Endothelial cell of umbilical vein (primary cell): Measurements from ENCODE around the gene RBSN. TPM values are rescaled to one million over a fixed set of nuclear protein-coding genes. Genes with fewer than 3 reads are reported as not detected.

Experiments used
- BruUV-seq: library from RNA; stranded (reverse); fragments of 400-500 nt; replicated peaks from 2 replicates; lab custom pipeline; 2021; lab: Mats Ljungman, UMichigan
- CTCF ChIA-PET: fragments of 300-600, 350-600 bp; sonication (Branson Sonifier 250); formaldehyde crosslinking; loops from one replicate; lab custom pipeline; 2021; ENCODE audit warnings: antibody characterized with exemption, inconsistent platforms; lab: Charles Lee
- POLR2A ChIA-PET: fragments of 300-600, 350-600 bp; sonication (Branson Sonifier 250); formaldehyde crosslinking; loops from one replicate; lab custom pipeline; 2021; ENCODE audit warnings: antibody characterized with exemption, inconsistent platforms; lab: Charles Lee
- DNase-seq: peaks from one replicate; pipeline ENCODE4 v3.0.0-alpha.2; 2011; ENCODE audit warnings: low read depth, low spot score
- FAIRE-seq: peaks from 2 replicates; lab custom pipeline; 2011; peaks lifted over from hg19 to GRCh38; lab: Jason Lieb, UNC
- H2AFZ ChIP-seq: 2 replicates; pipeline ENCODE4 v1.6.0; 2012; ENCODE audit warnings: low read depth, low read length, control low read depth, inconsistent platforms
- H3K27ac ChIP-seq: 2 replicates; pipeline ENCODE4 v1.5.1; 2011; ENCODE audit warnings: low read depth, mild to moderate bottlenecking, control low read depth, low read length, moderate library complexity; ENCODE audit not compliant: insufficient read depth
- H3K27me3 ChIP-seq, 2 experiments: 2 replicates each; pipeline versions ENCODE4 v1.6.0 to v1.6.1; 2011; ENCODE audit warnings: low read length in 2 of 2, mixed read lengths in 1 of 2; ENCODE audit not compliant: control insufficient read depth in 2 of 2, insufficient read depth in 2 of 2
- H3K36me3 ChIP-seq, 2 experiments: 2 replicates in 1 of 2; 3 replicates in 1 of 2; pipeline ENCODE4 v1.5.1; 2011; ENCODE audit warnings: low read length in 2 of 2, mild to moderate bottlenecking in 1 of 2, moderate library complexity in 1 of 2; ENCODE audit not compliant: control insufficient read depth in 2 of 2, insufficient read depth in 2 of 2; ENCODE audit errors: extremely low read depth in 1 of 2
- H3K4me1 ChIP-seq: 3 replicates; pipeline ENCODE4 v1.5.1; 2011; ENCODE audit warnings: mild to moderate bottlenecking, low read length; ENCODE audit not compliant: control insufficient read depth, insufficient read depth; ENCODE audit errors: extremely low read depth
- H3K4me2 ChIP-seq: 2 replicates; pipeline ENCODE4 v1.6.1; 2011; ENCODE audit warnings: low read length, control low read depth, mixed read lengths; ENCODE audit not compliant: insufficient read depth
- H3K4me3 ChIP-seq, 3 experiments: fragments of 200-600 bp in 1 of 3; sonication (generic), shearing (Covaris generic) in 1 of 3; replicated peaks in 1 of 3; 2 replicates each; pipeline ENCODE4 v1.5.1; 2011 to 2016; ENCODE audit warnings: control low read depth in 3 of 3, low read length in 3 of 3, mild to moderate bottlenecking in 2 of 3, inconsistent platforms in 1 of 3, low read depth in 1 of 3, moderate library complexity in 1 of 3; ENCODE audit not compliant: insufficient read depth in 1 of 3
- H3K79me2 ChIP-seq: 2 replicates; pipeline ENCODE4 v1.6.0; 2012; ENCODE audit warnings: low read length, inconsistent platforms; ENCODE audit not compliant: control insufficient read depth, insufficient read depth
- H3K9ac ChIP-seq: replicated peaks from 2 replicates; pipeline ENCODE3; 2011; ENCODE audit warnings: low read length, control low read depth; ENCODE audit not compliant: insufficient read depth; ENCODE audit errors: extremely low read depth
- H3K9me1 ChIP-seq: replicated peaks from 3 replicates; pipeline ENCODE4 v1.6.0; 2011; ENCODE audit warnings: mild to moderate bottlenecking, low read length; ENCODE audit not compliant: control insufficient read depth, insufficient read depth; ENCODE audit errors: extremely low read depth
- H3K9me3 ChIP-seq: replicated peaks from 2 replicates; pipeline ENCODE4 v1.5.1; 2012; ENCODE audit warnings: low read length, inconsistent platforms; ENCODE audit not compliant: control insufficient read depth, insufficient read depth
- H4K20me1 ChIP-seq: replicated peaks from 2 replicates; pipeline ENCODE3; 2011; ENCODE audit warnings: mild to moderate bottlenecking, low read length; ENCODE audit not compliant: control insufficient read depth, insufficient read depth; ENCODE audit errors: extremely low read depth
- EZH2 ChIP-seq: IDR thresholded peaks from 2 replicates; pipeline ENCODE4 v1.6.1; 2012; ENCODE audit warnings: borderline replicate concordance, low read depth, mild to moderate bottlenecking, moderate library complexity, low read length, inconsistent platforms; ENCODE audit not compliant: severe bottlenecking
- FOS ChIP-seq: IDR thresholded peaks from 2 replicates; pipeline ENCODE4 v1.6.1; 2011; ENCODE audit warnings: mild to moderate bottlenecking, low read length, moderate library complexity, borderline replicate concordance; ENCODE audit not compliant: insufficient read depth
- GATA2 ChIP-seq: IDR thresholded peaks from 2 replicates; pipeline ENCODE4 v1.7.0; 2011; ENCODE audit warnings: low read depth, mild to moderate bottlenecking, moderate library complexity, mixed read lengths, low read length; ENCODE audit not compliant: insufficient read length, insufficient read depth
- JUN ChIP-seq: IDR thresholded peaks from 2 replicates; pipeline ENCODE4 v1.6.1; 2011; ENCODE audit warnings: borderline replicate concordance, low read depth; ENCODE audit not compliant: insufficient read length, insufficient read depth
- MAX ChIP-seq: IDR thresholded peaks from 2 replicates; pipeline ENCODE4 v1.6.1; 2011; ENCODE audit not compliant: insufficient read depth, insufficient read length
- MYC ChIP-seq: IDR thresholded peaks from one replicate; pipeline ENCODE4 v1.6.1; 2011; ENCODE audit warnings: mild to moderate bottlenecking, low read depth, low read length
- POLR2A ChIP-seq: IDR thresholded peaks from 2 replicates; pipeline ENCODE4 v1.6.1; 2012; ENCODE audit warnings: low read depth, mild to moderate bottlenecking, control low read depth, low read length
- dilution Hi-C: fragments of 300-500 bp; cut with MboI; formaldehyde crosslinking; loops from one replicate; pipeline ENCODE4 v1.15.0; 2019; ENCODE audit warnings: low sequenced_read_pairs; ENCODE audit not compliant: extremely low pct_ligation_motif_present
- intact Hi-C: fragments of 100-400 bp; cut with micrococcal nuclease; formaldehyde crosslinking; loops from one replicate; pipeline ENCODE4 v1.10.0; 2022
- polyA plus RNA-seq, 4 experiments: library from polyadenylated mRNA; depleted of rRNA in 3 of 4; stranded (reverse) in 3 of 4; unstranded in 1 of 4; fragments of >200 nt; gene quantifications; 2 replicates each; pipeline versions ENCODE4 v1.2.1 to v1.2.3, GENCODE V29; 2011 to 2012; ENCODE audit warnings: missing spikeins in 1 of 4
- total RNA-seq: library from RNA; stranded (reverse); gene quantifications from 2 replicates; pipeline ENCODE4 v1.2.3, GENCODE V29; 2021

Gene RBSN
- total and polyA plus RNA-seq, 2 donors (not counting 3 experiments of a cell fraction or from before 2014, with no cell fraction given) = 6.7 to 23.6 TPM

GRCh38 chr3:15102836-15103235, 3.9 kb upstream of the RBSN start:
- Histone ChIP-seq H2AFZ (no peak overlapping the region), H3K4me3 (no peak overlapping the region), H3K9me1 (no peaks in the 10 kb centered on the region), H3K79me2 (peaks cover 8% of the 10 kb centered on the region), H3K9me3 (no peaks in the 10 kb centered on the region), H3K27me3 (no peaks in the 10 kb centered on the region), H3K4me1 (peaks cover 9% of the 10 kb centered on the region), H3K4me2 (no peak overlapping the region), H3K9ac (no peak overlapping the region), H3K27ac (no peak overlapping the region), H4K20me1 (no peaks in the 10 kb centered on the region), H3K36me3 (no peaks in the 10 kb centered on the region)
- no TSS peak for BruUV-seq
- ChIA-PET POLR2A (no interaction called here), CTCF (interaction anchor here (1.0 to 1.2 kb wide), 2 partner anchors 15 to 457 kb away, joined by 3 to 4 read pairs; no protein-coding TSS in a partner anchor)
- no peak for TF ChIP-seq MYC
- TF ChIP-seq MAX = no peak
- no peak for TF ChIP-seq JUN
- no peak for TF ChIP-seq EZH2
- no peak for TF ChIP-seq FOS
- TF ChIP-seq GATA2 = no peak
- TF ChIP-seq POLR2A = no peak
- no peak for DNase-seq
- no peak for FAIRE-seq
- intact Hi-C loops (no loop called here), dilution Hi-C loops (no loop called here)

- FAIRE-seq (no peak), DNase-seq (no peak)
- intact Hi-C loops (no loop called here), dilution Hi-C loops (no loop called here)
- Histone ChIP-seq H3K27me3 (no peaks in the 10 kb centered on the region), H3K27ac (no peak overlapping the region), H3K9me3 (no peaks in the 10 kb centered on the region), H3K4me3 (no peak overlapping the region), H3K4me1 (peaks cover 13% of the 10 kb centered on the region), H3K9ac (no peak overlapping the region), H3K36me3 (no peaks in the 10 kb centered on the region), H3K9me1 (no peaks in the 10 kb centered on the region), H2AFZ (peak overlapping the region; percentile 3), H3K4me2 (no peak overlapping the region), H3K79me2 (peaks cover 13% of the 10 kb centered on the region), H4K20me1 (no peaks in the 10 kb centered on the region)
- TF ChIP-seq EZH2 = no peak
- ChIA-PET POLR2A (no interaction called here), CTCF (interaction anchor here (1.0 to 1.2 kb wide), 2 partner anchors 16 to 458 kb away, joined by 3 to 4 read pairs; no protein-coding TSS in a partner anchor)
- no TSS peak for BruUV-seq
These were observed 3.3 kb upstream of the RBSN start for GRCh38 chr3:15102256-15102655.
